ENCODE data around the gene SEZ6.

The SEZ6 gene

DNA sequence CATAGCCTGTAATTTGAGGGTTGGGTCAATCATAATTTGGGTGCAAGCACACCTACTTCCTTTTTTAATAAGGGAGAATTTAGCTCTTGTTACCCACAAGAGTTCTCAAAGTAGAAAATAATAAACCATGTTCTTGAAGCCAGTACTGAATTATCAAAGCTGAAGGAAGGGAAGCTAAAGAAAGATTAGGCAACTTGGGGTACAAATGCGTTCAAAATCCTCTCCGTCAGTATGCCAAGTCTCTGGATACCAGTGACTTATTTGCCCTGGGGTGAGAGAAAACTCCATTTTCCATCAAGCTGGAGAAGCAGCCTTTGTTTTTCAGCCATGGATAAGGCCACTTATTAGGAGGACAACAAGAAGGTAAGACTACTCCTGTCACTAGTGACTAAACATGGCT, 79.5 kb downstream of the SEZ6 start:
- no peak for DNase-seq

GRCh38 chr17:28925912-28926365, 79.9 kb downstream of the SEZ6 start:
- no peak for DNase-seq

DNA sequence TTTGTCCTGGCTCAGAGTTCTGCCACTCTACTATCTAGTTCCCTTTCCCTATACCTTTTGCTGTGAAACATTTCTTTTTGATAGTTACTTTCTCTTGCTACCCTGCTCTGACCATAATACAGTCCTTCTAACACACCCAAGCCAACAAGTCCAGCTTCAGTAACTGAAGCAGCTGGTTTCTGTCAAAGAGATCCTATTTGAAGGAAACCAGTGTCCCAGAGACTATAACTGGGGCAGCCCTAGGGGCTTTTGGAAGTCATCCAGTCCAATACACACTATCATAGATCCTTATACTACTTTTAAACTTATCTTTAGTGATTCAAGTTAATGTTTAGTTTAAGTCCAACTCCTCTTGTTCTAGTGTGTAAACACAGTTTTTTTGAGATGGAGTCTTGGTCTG, 85.6 kb downstream of the SEZ6 start:
- no peak for DNase-seq

DNA sequence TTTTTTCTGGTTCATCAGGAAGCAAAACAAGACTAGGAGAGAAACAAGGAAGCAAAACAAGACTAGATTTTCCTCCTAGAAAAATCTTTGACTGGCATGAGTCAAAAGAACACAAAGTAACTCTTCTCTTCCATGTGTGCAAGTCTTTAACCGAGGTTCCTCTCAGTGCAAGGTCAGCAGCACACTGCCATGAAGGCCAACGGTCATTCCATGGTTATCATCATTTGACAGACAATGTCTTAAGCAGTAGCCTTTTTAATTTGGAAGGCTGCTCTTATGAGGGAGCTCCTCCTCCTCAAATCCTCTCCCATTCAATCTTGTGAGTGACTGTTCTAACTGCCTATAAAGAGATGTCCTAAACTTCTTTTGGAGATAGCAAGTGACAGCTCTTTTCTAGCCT, 87.5 kb downstream of the SEZ6 start:
- no peak for DNase-seq

DNA sequence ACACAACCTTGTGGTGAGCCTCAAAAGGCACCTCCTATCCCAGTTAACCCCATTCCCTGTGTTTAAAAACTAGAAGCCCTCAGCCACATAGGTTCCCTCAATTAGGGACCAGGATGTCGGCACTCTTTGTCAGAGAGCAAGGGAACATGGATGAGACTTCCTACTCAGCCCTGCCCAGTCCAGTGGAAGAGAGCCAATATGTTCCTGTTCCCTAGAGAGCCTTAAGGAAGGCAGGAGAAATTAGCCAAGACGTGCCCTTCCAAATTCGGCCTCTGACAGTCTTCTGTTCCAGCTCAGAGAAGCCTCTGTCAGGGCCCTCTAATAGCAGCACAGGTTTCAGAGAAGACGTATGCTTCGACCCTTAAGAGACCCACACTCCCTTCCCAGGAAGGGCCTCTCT, 88.4 kb downstream of the SEZ6 start:
- DNase-seq: no peak

- no peak for DNase-seq
Measured at GRCh38 chr17:28917029-28917428, 88.8 kb downstream of the SEZ6 start.

DNA sequence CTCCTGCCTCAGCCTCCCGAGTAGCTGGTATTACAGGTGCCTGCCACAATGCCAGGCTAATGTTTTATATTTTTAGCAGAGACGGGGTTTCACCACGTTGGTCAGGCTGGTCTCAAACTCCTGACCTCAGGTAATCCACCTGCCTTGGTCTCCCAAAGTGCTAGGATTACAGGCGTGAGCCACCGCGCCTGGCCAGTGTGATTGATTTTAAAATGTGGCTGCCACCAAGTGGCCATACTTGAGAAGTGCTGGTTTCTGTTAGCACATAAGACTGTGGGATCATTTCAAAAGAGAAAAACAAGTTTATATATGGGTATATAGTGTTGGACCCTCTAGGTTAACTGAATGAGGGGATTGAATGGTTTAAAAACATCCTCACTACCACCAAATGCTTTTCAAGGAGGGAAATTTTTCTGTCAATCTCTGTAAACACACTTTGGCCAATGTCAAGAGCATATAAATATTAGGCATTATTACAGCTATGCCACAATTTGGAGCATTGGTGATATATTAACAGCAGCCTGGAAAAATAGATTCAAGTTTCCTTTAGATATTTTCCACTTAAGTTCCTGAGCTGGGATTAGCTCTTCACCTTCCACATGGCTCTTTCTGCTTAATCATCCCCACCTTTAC, 89.4 kb downstream of the SEZ6 start:
- DNase-seq: peak; percentile 46

DNA sequence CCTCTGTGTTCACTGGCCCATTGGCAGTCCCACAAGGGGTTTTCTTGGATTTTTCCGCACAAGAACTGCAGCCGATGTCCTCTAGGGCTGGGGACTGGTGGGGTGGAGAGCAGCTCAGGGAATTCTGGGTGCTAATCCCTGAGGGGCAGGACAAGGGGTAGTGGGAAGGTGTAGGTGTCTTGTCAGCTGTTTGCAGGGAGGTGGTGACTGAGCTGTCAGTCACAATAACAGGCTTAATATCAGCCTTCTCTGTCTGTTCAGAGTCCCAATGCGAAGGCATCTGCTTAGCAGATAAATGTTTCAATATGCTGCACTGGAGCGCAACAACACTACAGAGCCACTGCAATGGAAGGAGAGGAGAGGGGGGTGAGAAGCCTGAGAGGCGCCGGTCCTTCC, 92.9 kb downstream of the SEZ6 start:
- DNase-seq: no peak

DNA sequence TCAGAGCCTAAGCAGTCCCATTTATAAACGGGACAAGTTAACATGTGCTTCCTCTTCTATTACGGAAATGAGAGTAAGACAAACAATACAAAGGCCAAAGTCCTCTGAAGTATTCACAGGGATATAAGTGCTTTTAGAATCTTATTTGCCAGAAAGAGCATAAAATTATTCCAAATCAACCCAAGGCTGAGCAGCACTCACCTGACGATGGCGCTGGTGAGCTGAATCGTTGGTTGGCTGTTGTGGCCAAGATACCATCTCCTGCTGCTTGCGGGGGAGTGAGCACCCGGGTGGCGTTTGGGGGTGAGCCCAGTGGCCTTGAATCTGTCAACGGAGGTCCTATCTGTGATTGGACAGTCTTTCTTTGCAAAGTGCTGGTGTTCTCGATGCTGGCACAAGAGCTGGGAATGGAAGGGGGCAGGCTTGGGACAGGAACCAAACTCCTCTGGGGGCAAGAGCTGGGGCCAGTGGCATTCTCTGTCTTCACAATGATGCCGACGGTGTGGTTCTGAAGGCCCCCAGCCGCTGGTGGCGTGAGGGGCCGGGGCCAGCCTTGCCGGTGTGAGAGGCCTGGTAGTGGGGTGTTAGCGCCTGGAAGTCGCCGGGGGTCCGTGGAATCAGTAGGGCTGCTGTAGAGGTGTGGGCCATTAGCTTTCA, 93.4 kb downstream of the SEZ6 start:
- no peak for DNase-seq

DNA sequence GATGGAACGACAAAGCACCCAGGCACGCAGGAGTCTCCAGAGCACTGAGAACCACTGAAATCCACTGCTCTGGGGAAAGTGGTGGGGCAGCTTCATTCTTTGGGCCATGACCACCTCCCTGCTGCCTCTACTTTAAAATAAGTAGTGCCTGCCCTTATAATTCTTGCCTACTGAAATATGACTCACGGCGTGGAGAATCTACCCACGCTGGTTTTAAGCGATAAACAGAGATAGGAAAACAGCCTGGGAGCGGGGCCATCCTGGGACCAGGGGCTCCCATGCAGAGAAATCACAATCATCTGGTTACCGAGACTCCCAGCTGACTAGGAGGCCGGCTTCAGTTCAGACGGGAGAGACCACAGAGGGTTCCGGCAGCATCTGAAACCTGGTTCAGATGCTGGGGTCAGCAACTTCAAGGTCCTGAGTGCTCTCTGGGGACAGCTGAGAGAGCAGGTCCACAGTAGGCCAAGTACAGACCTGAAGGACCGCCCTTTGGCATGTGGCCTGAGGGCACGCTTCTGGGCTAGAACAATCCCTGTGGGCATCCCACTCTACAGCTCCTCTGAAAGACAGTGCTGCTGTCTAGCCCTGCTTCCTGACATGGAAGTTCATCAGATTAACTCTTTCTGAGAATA, 94.3 kb downstream of the SEZ6 start:
- no peak for DNase-seq

- no peak for DNase-seq
Measured at GRCh38 chr17:28910534-28910933, 95.3 kb downstream of the SEZ6 start.

- no peak for DNase-seq
Measured at GRCh38 chr17:28908640-28909167, 97.1 kb downstream of the SEZ6 start.

DNA sequence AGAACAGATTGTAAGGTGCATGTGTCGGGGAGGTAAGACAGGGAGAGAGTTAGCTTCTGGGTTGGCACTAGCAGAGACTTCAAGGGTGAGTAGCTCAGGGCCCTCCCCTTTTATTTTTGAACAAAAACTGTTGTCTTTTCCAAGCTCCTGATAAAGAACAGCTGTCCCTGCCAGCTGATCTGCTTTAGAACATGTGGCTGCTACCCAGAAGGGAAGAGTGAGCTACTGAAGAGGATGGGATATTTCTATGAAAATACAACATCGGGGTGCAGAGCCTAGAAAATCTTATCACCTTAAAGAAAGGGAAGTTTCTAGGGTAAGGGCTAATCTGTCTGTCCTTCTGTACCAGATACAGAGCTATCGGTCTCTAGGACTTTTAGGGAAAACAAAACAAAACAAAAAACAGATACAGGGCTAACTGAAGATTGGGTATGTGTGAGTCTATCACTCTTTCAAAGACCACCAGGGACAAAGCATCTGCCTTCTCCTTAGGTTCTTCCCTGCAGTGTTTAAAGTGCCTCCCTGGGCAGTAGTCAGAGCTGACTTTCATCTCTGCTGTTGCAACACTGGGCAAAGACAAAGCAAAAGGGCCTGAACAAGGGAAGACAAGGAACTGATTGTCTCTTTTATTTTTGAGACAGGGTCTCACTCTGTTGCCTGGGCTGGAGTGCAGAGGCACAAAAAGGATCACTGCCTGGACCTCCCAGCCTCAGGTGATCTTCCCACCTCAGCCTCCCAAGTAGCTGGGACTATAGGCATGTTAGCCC, 97.9 kb downstream of the SEZ6 start:
- no peak for DNase-seq

DNA sequence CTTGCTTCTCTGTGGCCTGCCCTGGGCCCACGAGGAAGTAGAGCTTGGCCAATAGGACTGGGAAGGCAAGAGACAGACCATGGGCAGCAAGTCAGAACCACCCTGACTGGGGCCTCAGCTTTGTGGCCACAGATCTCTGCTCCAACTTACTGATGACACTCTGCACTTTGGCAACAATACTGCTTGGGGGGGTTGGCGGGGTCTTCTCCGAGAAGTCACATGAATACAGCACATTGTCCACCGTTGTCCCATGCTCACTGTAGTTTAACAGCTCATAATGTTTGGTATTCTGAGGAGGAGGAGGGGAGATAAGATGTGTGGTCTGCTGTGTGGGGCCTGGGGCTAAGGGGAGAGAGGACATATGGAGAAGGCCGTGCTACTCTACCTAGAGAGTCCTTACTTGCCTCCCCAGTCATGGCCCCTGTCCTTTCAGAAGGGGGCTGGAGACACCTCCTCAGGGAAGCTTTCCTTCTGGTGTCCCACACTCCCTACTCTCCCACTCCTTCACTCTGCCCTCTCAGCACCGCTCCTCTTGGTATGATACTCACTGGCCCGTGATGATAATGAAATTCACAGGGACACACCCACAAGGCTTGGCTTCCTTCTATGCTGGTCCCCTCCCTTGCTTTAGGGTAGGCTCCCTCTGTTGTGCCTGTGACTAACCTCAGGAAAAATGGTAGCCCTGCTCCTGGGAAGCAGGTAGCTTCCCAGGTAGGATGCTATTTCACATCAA, 99.0 kb downstream of the SEZ6 start:
- DNase-seq: no peak

- DNase-seq: no peak
Measured at GRCh38 chr17:28906276-28906675, 99.6 kb downstream of the SEZ6 start.
